GM12878 (cell line): ENCODE data around the gene SNRNP25. TPM values are rescaled to one million over a fixed set of nuclear protein-coding genes. Genes with fewer than 3 reads are reported as not detected.

Source experiments
- ATAC-seq: fragments of 200-7000 bp; cut with Tn5 transposase; 3 replicates; pipeline ENCODE4 v1.9.1; 2020; ENCODE audit warnings: mild to moderate bottlenecking, moderate library complexity
- BruUV-seq: library from RNA; stranded (reverse); fragments of 400-500 nt; replicated peaks from 2 replicates; lab custom pipeline; 2021; lab: Mats Ljungman, UMichigan
- CTCF ChIA-PET: fragments of 300-600 bp; sonication (Branson Sonifier 250); formaldehyde crosslinking; extraction: SDS; loops from one replicate; lab custom pipeline; 2021; ENCODE audit warnings: inconsistent platforms; lab: Yijun Ruan, JAX
- POLR2A ChIA-PET: fragments of 350-600 bp; formaldehyde crosslinking; extraction: SDS; loops from one replicate; lab custom pipeline; 2021; ENCODE audit warnings: inconsistent platforms; lab: Charles Lee
- RAD21 ChIA-PET: fragments of 300-600 bp; sonication (Branson Sonifier 250); formaldehyde crosslinking; loops from one replicate; lab custom pipeline; 2023; ENCODE audit warnings: antibody characterized with exemption; ENCODE audit not compliant: unreplicated experiment; lab: Charles Lee
- SMC1A ChIA-PET: fragments of 300-600 bp; sonication (Branson Sonifier 250); formaldehyde crosslinking; loops from one replicate; lab custom pipeline; 2023; ENCODE audit not compliant: unreplicated experiment, uncharacterized antibody; lab: Charles Lee
- DNase-seq: peaks from one replicate; pipeline ENCODE4 v3.0.0-alpha.2; 2011; ENCODE audit warnings: low read depth, low spot score
- FAIRE-seq: peaks from 3 replicates; lab custom pipeline; 2011; peaks lifted over from hg19 to GRCh38; lab: Jason Lieb, UNC
- H2AFZ ChIP-seq: 2 replicates; pipeline ENCODE4 v1.6.0; 2011; ENCODE audit warnings: low read depth, low read length, control low read depth; ENCODE audit not compliant: control insufficient read depth
- H3K27ac ChIP-seq: 2 replicates; pipeline ENCODE4 v1.5.1; 2011; ENCODE audit warnings: control low read depth; ENCODE audit not compliant: control insufficient read depth, insufficient read depth
- H3K27me3 ChIP-seq, 2 experiments: replicated peaks in 1 of 2; 2 replicates each; pipeline versions ENCODE4 v1.6.0 to v1.6.1; 2011; ENCODE audit warnings: low read length in 1 of 2; ENCODE audit not compliant: control insufficient read depth in 2 of 2, insufficient read depth in 2 of 2
- H3K36me3 ChIP-seq, 2 experiments: 2 replicates each; pipeline ENCODE4 v1.5.1; 2011; ENCODE audit warnings: low read length in 1 of 2; ENCODE audit not compliant: control insufficient read depth in 2 of 2, insufficient read depth in 2 of 2
- H3K4me1 ChIP-seq: 2 replicates; pipeline ENCODE4 v1.6.1; 2011; ENCODE audit warnings: mild to moderate bottlenecking, low read length, moderate library complexity, mixed read lengths; ENCODE audit not compliant: control insufficient read depth, insufficient read depth
- H3K4me2 ChIP-seq: 2 replicates; pipeline ENCODE4 v1.6.0; 2011; ENCODE audit warnings: control low read depth; ENCODE audit not compliant: control insufficient read depth, insufficient read depth
- H3K4me3 ChIP-seq: fragments of 200-600 bp; sonication (generic); 2 replicates; pipeline ENCODE4 v1.5.1; 2016
- H3K79me2 ChIP-seq: 2 replicates; pipeline ENCODE4 v1.6.0; 2011; ENCODE audit warnings: low read length; ENCODE audit not compliant: control insufficient read depth, insufficient read depth
- H3K9ac ChIP-seq: 2 replicates; pipeline ENCODE4 v1.8.0; 2011; ENCODE audit warnings: low read length, control low read depth, mixed read lengths; ENCODE audit not compliant: control insufficient read depth, insufficient read depth
- H3K9me3 ChIP-seq: replicated peaks from 3 replicates; pipeline ENCODE4 v1.5.1; 2011; ENCODE audit warnings: mild to moderate bottlenecking, low read length; ENCODE audit not compliant: control insufficient read depth, insufficient read depth
- H4K20me1 ChIP-seq: 2 replicates; pipeline ENCODE4 v1.6.0; 2011; ENCODE audit not compliant: control insufficient read depth, insufficient read depth
- ATF3 ChIP-seq: IDR thresholded peaks from 2 replicates; pipeline ENCODE4 v1.6.1; 2011; ENCODE audit warnings: low read depth, mild to moderate bottlenecking, low read length, moderate library complexity, borderline replicate concordance; ENCODE audit errors: extremely low read depth
- CTCF ChIP-seq, 3 experiments: IDR thresholded peaks in 2 of 3; conservative IDR thresholded peaks in 1 of 3; 2 replicates each; pipeline ENCODE4 v1.5.1; 2011; ENCODE audit warnings: low read depth in 3 of 3, low read length in 3 of 3, mild to moderate bottlenecking in 3 of 3, control low read depth in 2 of 3, moderate library complexity in 2 of 3, inconsistent platforms in 1 of 3, mixed read lengths in 1 of 3; ENCODE audit not compliant: control insufficient read depth in 2 of 3, insufficient read depth in 1 of 3; ENCODE audit errors: extremely low read depth in 1 of 3
- GABPA ChIP-seq: IDR thresholded peaks from 2 replicates; pipeline ENCODE4 v1.6.1; 2014; ENCODE audit warnings: antibody characterized with exemption, low read depth, mild to moderate bottlenecking, inconsistent platforms
- MYB ChIP-seq: fragments of 150-350 bp; IDR thresholded peaks from 2 replicates; pipeline ENCODE4 v1.6.1; 2014; ENCODE audit warnings: mild to moderate bottlenecking, low read depth, low read length, borderline replicate concordance
- SMAD5 ChIP-seq: IDR thresholded peaks from 2 replicates; pipeline ENCODE4 v1.6.1; 2016; ENCODE audit warnings: antibody characterized with exemption, low read depth
- WRNIP1 ChIP-seq: IDR thresholded peaks from 2 replicates; pipeline ENCODE4 v1.6.1; 2011; ENCODE audit warnings: low read depth, low read length, improper control_type of control experiment, borderline replicate concordance
- ZBED1 ChIP-seq: IDR thresholded peaks from 2 replicates; pipeline ENCODE4 v1.6.1; 2016; ENCODE audit warnings: borderline replicate concordance
- ZNF622 ChIP-seq: fragments of 450-650 bp; IDR thresholded peaks from 2 replicates; pipeline ENCODE4 v1.6.1; 2017; ENCODE audit warnings: mild to moderate bottlenecking, inconsistent platforms
- WGBS: methylation state at CpG from one replicate; pipeline ENCODE4 v1.1.6; 2016; ENCODE audit warnings: low lambda C conversion rate; ENCODE audit not compliant: insufficient replicate concordance, insufficient coverage; ENCODE audit errors: missing lambda C conversion rate; 5-methylcytosine and 5-hydroxymethylcytosine counted together
- in situ Hi-C: fragments of 300-500 bp; cut with MboI; formaldehyde crosslinking; loops from 9 replicates; pipeline ENCODE4 v1.14.3; 2018; ENCODE audit warnings: mixed read lengths
- intact Hi-C: fragments of 100-400 bp; cut with micrococcal nuclease; formaldehyde crosslinking; loops from one replicate; pipeline ENCODE4 v1.14.2; 2022; ENCODE audit not compliant: unreplicated experiment
- polyA plus RNA-seq, 11 experiments: library from polyadenylated mRNA; depleted of rRNA in 4 of 11; unstranded in 6 of 11; stranded (reverse) in 5 of 11; fragments of >200 nt; fragmentation: Nextera tagmentation in 4 of 11; fragmentation: Illumina TruSeq in 1 of 11; extraction: Ambion mirVana in 4 of 11; extraction: Trizol in 1 of 11; gene quantifications; 1 replicate in 1 of 11; 2 replicates in 10 of 11; pipeline versions ENCODE4 v1.2.1 to v1.2.3, GENCODE V29; 2011 to 2016; ENCODE audit warnings: inconsistent platforms in 2 of 11, missing spikeins in 2 of 11, low read depth in 1 of 11
- total RNA-seq, 4 experiments: library from RNA; depleted of rRNA in 3 of 4; stranded (reverse); fragments of >200 nt in 3 of 4; fragmentation: Illumina TruSeq in 1 of 4; extraction: Trizol in 1 of 4; gene quantifications; 2 replicates each; pipeline versions ENCODE4 v1.2.1 to v1.2.3, GENCODE V29; 2013 to 2021

The SNRNP25 gene
- total and polyA plus RNA-seq, 10 of the 15 experiments (the other 5 are each of a cell fraction or from before 2014, with no cell fraction given) = 40.9 to 138 (median 67.2) TPM

- no peak for FAIRE-seq
- BruUV-seq = no TSS peak
- no peak for ATAC-seq
These were observed 11.3 kb downstream of the SNRNP25 start for GRCh38 chr16:64914-65255.

More at GRCh38 chr16:64914-65255, 11.3 kb downstream of the SNRNP25 start:
- Histone ChIP-seq H3K36me3 (no peaks in the 10 kb centered on the region), H3K9me3 (no peaks in the 10 kb centered on the region), H3K27ac (no peak overlapping the region), H3K4me1 (no peaks in the 10 kb centered on the region), H3K4me2 (no peak overlapping the region), H3K9ac (no peak overlapping the region), H4K20me1 (no peaks in the 10 kb centered on the region), H2AFZ (no peak overlapping the region), H3K4me3 (no peak overlapping the region), H3K27me3 (no peaks in the 10 kb centered on the region; a peak in 1 of 4 replicates), H3K79me2 (no peaks in the 10 kb centered on the region)
- WGBS = 50% methylated on average over 8 of the region's 9 CpGs
- POLR2A ChIA-PET = interaction anchor here (1.7 kb wide), 1 partner anchor 11 kb away, joined by 5 read pairs; the partner anchor contains the start of genes POLR3K and SNRNP25
- CTCF ChIA-PET = interaction anchor here (1.0 to 14.2 kb wide), 10 partner anchors 9 to 296 kb away, joined by 3 to 319 read pairs (median 8); partner anchors contain the start of genes MPG, POLR3K and SNRNP25
- SMC1A ChIA-PET = interaction anchor here (1.0 to 6.4 kb wide), 9 partner anchors 12 to 149 kb away, joined by 3 to 77 read pairs (median 9); partner anchors contain the start of genes MPG, POLR3K and SNRNP25
- in situ Hi-C loops (no loop called here), intact Hi-C loops (loop anchor here (1.0 kb wide), 2 partner anchors 32 to 116 kb away; no protein-coding TSS in a partner anchor)
- no peak for DNase-seq
- TF ChIP-seq ZNF622 = no peak
- no peak for TF ChIP-seq CTCF (IDR thresholded peaks at IDR 0.05 in 2 of 3, conservative IDR thresholded peaks at IDR 0.05 in 1 of 3; ENCODE audit: control insufficient read depth in 2 of 3, extremely low read depth in 1 of 3, insufficient read depth in 1 of 3, low read depth in 3 of 3, low read length in 3 of 3)
- no peak for TF ChIP-seq GABPA
- TF ChIP-seq WRNIP1 = no peak
- TF ChIP-seq SMAD5 = no peak
- TF ChIP-seq ATF3 = no peak
- TF ChIP-seq MYB = no peak
- no peak for TF ChIP-seq ZBED1
- RAD21 ChIA-PET = interaction anchor here (1.0 to 6.5 kb wide), 5 partner anchors 11 to 41 kb away, joined by 4 to 132 read pairs (median 6); partner anchors contain the start of genes POLR3K and SNRNP25
